NT2/D1 (cell line): ENCODE measurements around the gene SUDS3.

Source experiments
- SUZ12 ChIP-seq: IDR thresholded peaks from 2 replicates; pipeline ENCODE4 v1.6.1; 2011; ENCODE audit not compliant: insufficient read length, insufficient read depth; ENCODE audit errors: extremely low read depth
- ZNF274 ChIP-seq: IDR thresholded peaks from 2 replicates; pipeline ENCODE4 v1.6.1; 2011; ENCODE audit warnings: mild to moderate bottlenecking, low read depth, low read length

- no peak for TF ChIP-seq SUZ12
- no peak for TF ChIP-seq ZNF274
Observed at GRCh38 chr12:118391836-118392235, 15.5 kb downstream of the SUDS3 start.
